IMR-90 (cell line): ENCODE measurements around the gene OR6S1. TPM values are rescaled to one million over a fixed set of nuclear protein-coding genes. Genes with fewer than 3 reads are reported as not detected.

Experiments
- ATAC-seq: fragments of 200-7000 bp; cut with Tn5 transposase; 2 replicates; pipeline ENCODE4 v1.9.1; 2020; ENCODE audit warnings: low read depth, mild to moderate bottlenecking, moderate library complexity
- BruUV-seq: library from RNA; stranded (reverse); fragments of 400-500 nt; replicated peaks from 2 replicates; lab custom pipeline; 2021; lab: Mats Ljungman, UMichigan
- CTCF ChIA-PET: fragments of 300-600 bp; formaldehyde crosslinking; extraction: SDS; loops from one replicate; lab custom pipeline; 2021; ENCODE audit warnings: antibody characterized with exemption; lab: Yijun Ruan, JAX
- POLR2A ChIA-PET: fragments of 300-600 bp; sonication (Branson Sonifier 250); formaldehyde crosslinking; loops from one replicate; lab custom pipeline; 2022; ENCODE audit warnings: antibody characterized with exemption; ENCODE audit not compliant: unreplicated experiment; lab: Charles Lee
- DNase-seq: peaks from one replicate; pipeline ENCODE4 v3.0.0; 2013
- H2AFZ ChIP-seq: replicated peaks from 2 replicates; pipeline ENCODE3; 2013; ENCODE audit warnings: low read length, mild to moderate bottlenecking; ENCODE audit not compliant: poor library complexity
- H2AK5ac ChIP-seq: 2 replicates; pipeline ENCODE4 v1.6.1; 2013; ENCODE audit warnings: low read depth, low read length, inconsistent platforms
- H2AK9ac ChIP-seq: replicated peaks from 2 replicates; pipeline ENCODE3; 2013; ENCODE audit warnings: mild to moderate bottlenecking, low read depth, low read length, moderate library complexity; ENCODE audit not compliant: poor library complexity
- H2BK120ac ChIP-seq: 2 replicates; pipeline ENCODE4 v1.6.1; 2013; ENCODE audit warnings: low read depth, low read length, inconsistent platforms
- H2BK15ac ChIP-seq: 3 replicates; pipeline ENCODE4 v1.6.1; 2013; ENCODE audit warnings: low read depth, low read length, inconsistent platforms
- H2BK20ac ChIP-seq: 2 replicates; pipeline ENCODE4 v1.6.1; 2013; ENCODE audit warnings: low read depth, mild to moderate bottlenecking, inconsistent platforms, low read length, moderate library complexity
- H2BK5ac ChIP-seq: 2 replicates; pipeline ENCODE4 v1.6.1; 2013; ENCODE audit warnings: mild to moderate bottlenecking, low read depth, low read length, inconsistent platforms; ENCODE audit not compliant: poor library complexity, severe bottlenecking
- H3K14ac ChIP-seq: replicated peaks from 2 replicates; pipeline ENCODE4 v1.6.1; 2013; ENCODE audit warnings: low read depth, low read length, inconsistent platforms
- H3K18ac ChIP-seq: 2 replicates; pipeline ENCODE4 v1.6.1; 2013; ENCODE audit warnings: low read depth, low read length, control low read depth
- H3K23ac ChIP-seq: 2 replicates; pipeline ENCODE4 v1.6.1; 2013; ENCODE audit warnings: low read depth, low read length, inconsistent platforms
- H3K27ac ChIP-seq: 2 replicates; pipeline ENCODE4 v1.5.1; 2013; ENCODE audit warnings: mild to moderate bottlenecking, control low read depth, low read length; ENCODE audit not compliant: insufficient read depth
- H3K27me3 ChIP-seq: 2 replicates; pipeline ENCODE4 v1.6.1; 2013; ENCODE audit warnings: low read length; ENCODE audit not compliant: control insufficient read depth, insufficient read depth
- H3K36me3 ChIP-seq: 2 replicates; pipeline ENCODE4 v1.6.1; 2013; ENCODE audit warnings: low read length, mixed read lengths; ENCODE audit not compliant: control insufficient read depth, insufficient read depth
- H3K4ac ChIP-seq: 2 replicates; pipeline ENCODE4 v1.6.1; 2013; ENCODE audit warnings: low read depth, low read length, inconsistent platforms
- H3K4me1 ChIP-seq: 2 replicates; pipeline ENCODE4 v1.6.1; 2013; ENCODE audit warnings: low read length, mixed read lengths; ENCODE audit not compliant: control insufficient read depth, insufficient read depth
- H3K4me2 ChIP-seq: 2 replicates; pipeline ENCODE4 v1.6.1; 2013; ENCODE audit warnings: low read depth, mild to moderate bottlenecking, control low read depth, low read length, moderate library complexity
- H3K4me3 ChIP-seq: 2 replicates; pipeline ENCODE4 v1.5.1; 2013; ENCODE audit warnings: low read depth, mild to moderate bottlenecking, control low read depth, low read length, moderate library complexity; ENCODE audit not compliant: insufficient read depth
- H3K56ac ChIP-seq: 2 replicates; pipeline ENCODE4 v1.6.1; 2013; ENCODE audit warnings: low read length, inconsistent platforms; ENCODE audit not compliant: insufficient read depth; ENCODE audit errors: extremely low read depth
- H3K79me1 ChIP-seq, 2 experiments: 2 replicates each; pipeline ENCODE4 v1.6.1; 2013; ENCODE audit warnings: low read length in 2 of 2, inconsistent platforms in 1 of 2, low read depth in 1 of 2
- H3K9ac ChIP-seq: 2 replicates; pipeline ENCODE4 v1.6.1; 2013; ENCODE audit warnings: low read depth, low read length, control low read depth
- H3K9me1 ChIP-seq: 2 replicates; pipeline ENCODE4 v1.6.1; 2013; ENCODE audit warnings: low read length, inconsistent platforms; ENCODE audit not compliant: insufficient read depth
- H3K9me3 ChIP-seq: 2 replicates; pipeline ENCODE4 v1.6.1; 2013; ENCODE audit warnings: low read length; ENCODE audit not compliant: control insufficient read depth, insufficient read depth
- H4K20me1 ChIP-seq: 2 replicates; pipeline ENCODE4 v1.6.1; 2013; ENCODE audit warnings: low read length, inconsistent platforms; ENCODE audit not compliant: insufficient read depth
- H4K5ac ChIP-seq: 2 replicates; pipeline ENCODE4 v1.6.1; 2013; ENCODE audit warnings: mild to moderate bottlenecking, low read depth, low read length, control low read depth
- H4K8ac ChIP-seq, 2 experiments: 2 replicates each; pipeline ENCODE4 v1.6.1; 2013; ENCODE audit warnings: low read depth in 2 of 2, low read length in 2 of 2, control low read depth in 1 of 2, inconsistent platforms in 1 of 2
- H4K91ac ChIP-seq: 2 replicates; pipeline ENCODE4 v1.6.1; 2013; ENCODE audit warnings: low read depth, low read length, inconsistent platforms; ENCODE audit not compliant: insufficient read depth
- ELK1 ChIP-seq: fragments of 150-350 bp; IDR thresholded peaks from 2 replicates; pipeline ENCODE4 v1.6.1; 2016; ENCODE audit warnings: low read depth, mild to moderate bottlenecking, low read length, moderate library complexity, borderline replicate concordance
- MAZ ChIP-seq: IDR thresholded peaks from 2 replicates; pipeline ENCODE4 v1.6.1; 2012; ENCODE audit warnings: low read depth, mild to moderate bottlenecking, low read length, improper control_type of control experiment, moderate library complexity, borderline replicate concordance
- RCOR1 ChIP-seq: IDR thresholded peaks from 2 replicates; pipeline ENCODE4 v1.6.1; 2012; ENCODE audit warnings: mild to moderate bottlenecking, low read length, improper control_type of control experiment; ENCODE audit not compliant: insufficient replicate concordance
- WGBS, 2 experiments: methylation state at CpG; one replicate each; pipeline versions ENCODE4 v1.1.5 to v1.1.7; 2013; ENCODE audit warnings: missing lambda C conversion rate in 2 of 2; ENCODE audit not compliant: insufficient read length in 1 of 2; ENCODE audit errors: extremely low coverage in 2 of 2; 5-methylcytosine and 5-hydroxymethylcytosine counted together
- dilution Hi-C: fragments of 300-500 bp; cut with HindIII; formaldehyde crosslinking; loops from one replicate; pipeline ENCODE4 v1.14.3; 2018; ENCODE audit warnings: low sequenced_read_pairs; ENCODE audit not compliant: unreplicated experiment
- in situ Hi-C: fragments of 300-500 bp; cut with MboI; formaldehyde crosslinking; loops from 3 replicates; pipeline ENCODE4 v1.14.3; 2019; ENCODE audit warnings: low sequenced_read_pairs, inconsistent platforms, mixed read lengths
- intact Hi-C: fragments of 100-400 bp; cut with micrococcal nuclease; formaldehyde crosslinking; loops from 2 replicates; pipeline ENCODE4 v1.10.0; 2022
- polyA plus RNA-seq, 3 experiments: library from polyadenylated mRNA; depleted of rRNA; stranded (reverse); fragments of >200 nt; gene quantifications; 2 replicates each; pipeline ENCODE4 v1.2.3, GENCODE V29; 2012; ENCODE audit warnings: low replicate concordance in 1 of 3
- total RNA-seq: library from RNA; depleted of rRNA; stranded (reverse); fragments of >200 nt; gene quantifications from 2 replicates; pipeline ENCODE4 v1.2.3, GENCODE V29; 2012

OR6S1 gene
- total and polyA plus RNA-seq, 2 of the 4 experiments (the other 2 are of a cell fraction): not detected

DNA sequence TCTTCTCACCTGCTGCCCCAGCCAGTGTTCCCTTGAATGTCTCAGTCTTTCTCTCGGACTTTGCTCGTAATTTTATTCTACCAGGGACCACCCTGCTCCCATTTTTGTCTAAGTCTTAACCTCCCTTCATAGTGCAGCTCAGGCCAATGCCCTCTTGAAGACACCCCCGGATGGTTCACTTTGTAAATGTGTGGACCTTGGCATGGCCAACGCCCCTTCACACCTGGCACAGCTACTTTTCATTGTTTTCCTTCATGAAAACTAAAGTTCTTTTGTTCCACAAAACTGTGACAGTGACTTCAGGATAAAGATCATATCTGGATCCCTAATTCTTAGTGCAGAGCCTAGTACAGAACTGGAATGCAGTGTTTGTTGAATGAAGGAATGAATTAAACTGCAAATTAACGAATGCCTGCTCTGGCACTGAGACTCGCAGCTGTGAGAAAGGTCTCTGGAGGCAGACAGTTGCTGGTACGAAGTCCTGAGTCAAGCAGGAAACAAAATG, 39.4 kb upstream of the OR6S1 start:
- Histone ChIP-seq H2BK15ac (no peak overlapping the region), H3K36me3 (no peaks in the 10 kb centered on the region), H2BK20ac (no peak overlapping the region), H2BK5ac (no peak overlapping the region), H4K91ac (no peak overlapping the region), H3K9me3 (no peaks in the 10 kb centered on the region), H2BK120ac (no peak overlapping the region), H3K4me1 (no peaks in the 10 kb centered on the region), H4K20me1 (peaks cover 6% of the 10 kb centered on the region), H3K4me2 (peak overlapping the region; percentile 82), H2AK9ac (no peak overlapping the region), H3K4me3 (peak overlapping the region; percentile 65), H3K23ac (no peak overlapping the region), H3K27me3 (no peaks in the 10 kb centered on the region; the same call in 1 of the 2 replicates), H3K9me1 (peaks cover 4% of the 10 kb centered on the region; the same call in 1 of the 2 replicates), H3K56ac (no peak overlapping the region), H3K14ac (no peak overlapping the region), H3K9ac (peak overlapping the region; percentile 56), H3K79me1 (0 out of 4 replicates have a peak, but pooled peaks cover 0 to under 1% of the 10 kb centered on the region in 2 experiments), H3K4ac (no peak overlapping the region), H3K18ac (no peak overlapping the region), H2AK5ac (no peak overlapping the region), H4K8ac (peak overlapping the region in 1 of 2 experiments; percentile 44; a peak in 1 of 4 replicates), H4K5ac (no peak overlapping the region), H3K27ac (no peak overlapping the region), H2AFZ (peak overlapping the region; percentile 91)
- ChIA-PET CTCF (interaction anchor here (1.4 kb wide), 1 partner anchor 10 kb away, joined by 7 read pairs; no protein-coding TSS in a partner anchor), POLR2A (no interaction called here)
- no peak for DNase-seq
- dilution Hi-C loops (no loop called here), in situ Hi-C loops (loop anchor here (5.0 to 10.0 kb wide), 3 partner anchors 49 to 356 kb away; partner anchors contain the start of gene TEP1), intact Hi-C loops (loop anchor here (1.0 to 5.0 kb wide), 2 partner anchors 48 to 421 kb away; partner anchors contain the start of gene TMEM253)
- BruUV-seq: no TSS peak
- no peak for ATAC-seq
- TF ChIP-seq RCOR1 (no peak), MAZ (no peak), ELK1 (no peak)
- WGBS, 2 experiments: 5% methylated on average over 4 of the region's 7 CpGs; no CpG with 5 or more reads in 1 of the 2 experiments
